ENCODE data around the gene TMEM175. TPM values are rescaled to one million over a fixed set of nuclear protein-coding genes. Genes with fewer than 3 reads are reported as not detected.

TMEM175 gene
- total and polyA plus RNA-seq, 5 donors from 2014 or later, result 12.1 to 46.0 (median 14.6) TPM

GRCh38 chr4:893995-894705 lies 38.1 kb upstream of the TMEM175 start:
- Mint-ChIP-seq H3K27me3 (no peaks in the 10 kb centered on the region), H3K4me3 (no peak overlapping the region), H3K27ac (no peak overlapping the region), H3K9me3 (no peaks in the 10 kb centered on the region), H3K4me1 (peaks cover 0 to 1% (median under 1%) of the 10 kb centered on the region in 4 donors), H3K36me3 (peaks cover 13% of the 10 kb centered on the region)
- no peak for ATAC-seq (ENCODE audit: low read depth in 2 of 2)
- no peaks in the 10 kb centered on the region for H3K9me3 ChIP-seq (ENCODE audit: control insufficient read depth in 2 of 2, low read length in 2 of 2)
- no peak overlapping the region for H3K4me3 ChIP-seq (ENCODE audit: low read depth, low read length)
- no peaks in the 10 kb centered on the region for H3K4me1 ChIP-seq (ENCODE audit: control insufficient read depth, insufficient read depth, low read length, poor library complexity, severe bottlenecking)
- no peak for DNase-seq
- peaks cover 42% of the 10 kb centered on the region for H3K36me3 ChIP-seq (ENCODE audit: control insufficient read depth, insufficient read depth, low read length)
- no peaks in the 10 kb centered on the region for H3K27me3 ChIP-seq (ENCODE audit: control insufficient read depth, insufficient read depth, low read length)
- H3K27ac ChIP-seq (ENCODE audit: insufficient read depth, low read length, poor library complexity, severe bottlenecking), result no peak overlapping the region

- DNase-seq (no peak), ATAC-seq (ENCODE audit: low read depth in 2 of 2) (no peak)
- H3K27me3 Mint-ChIP-seq, result no peaks in the 10 kb centered on the region
- peaks cover 20% of the 10 kb centered on the region for H3K36me3 Mint-ChIP-seq
- no peak overlapping the region for H3K4me3 Mint-ChIP-seq
- H3K4me1 Mint-ChIP-seq, result peaks cover 0 to 7% (median 2%) of the 10 kb centered on the region in 4 donors
- Histone ChIP-seq H3K4me3 (ENCODE audit: low read depth, low read length) (no peak overlapping the region), H3K27ac (ENCODE audit: insufficient read depth, low read length, poor library complexity, severe bottlenecking) (no peak overlapping the region), H3K9me3 (ENCODE audit: control insufficient read depth in 2 of 2, low read length in 2 of 2) (no peaks in the 10 kb centered on the region), H3K4me1 (ENCODE audit: control insufficient read depth, insufficient read depth, low read length, poor library complexity, severe bottlenecking) (no peaks in the 10 kb centered on the region), H3K36me3 (ENCODE audit: control insufficient read depth, insufficient read depth, low read length) (peaks cover 42% of the 10 kb centered on the region), H3K27me3 (ENCODE audit: control insufficient read depth, insufficient read depth, low read length) (no peaks in the 10 kb centered on the region)
- H3K27ac Mint-ChIP-seq, result no peak overlapping the region
- H3K9me3 Mint-ChIP-seq, result no peaks in the 10 kb centered on the region
These were observed 36.7 kb upstream of the TMEM175 start for GRCh38 chr4:895596-895995.

- Mint-ChIP-seq H3K4me1 (peaks cover 0 to 7% (median 2%) of the 10 kb centered on the region in 4 donors), H3K36me3 (peaks cover 21% of the 10 kb centered on the region), H3K27me3 (no peaks in the 10 kb centered on the region), H3K27ac (no peak overlapping the region), H3K4me3 (no peak overlapping the region), H3K9me3 (no peaks in the 10 kb centered on the region)
- no peaks in the 10 kb centered on the region for H3K4me1 ChIP-seq (ENCODE audit: control insufficient read depth, insufficient read depth, low read length, poor library complexity, severe bottlenecking)
- DNase-seq, result no peak
- H3K4me3 ChIP-seq (ENCODE audit: low read depth, low read length), result no peak overlapping the region
- ATAC-seq (ENCODE audit: low read depth in 2 of 2), result no peak
- H3K36me3 ChIP-seq (ENCODE audit: control insufficient read depth, insufficient read depth, low read length), result peaks cover 45% of the 10 kb centered on the region
- H3K9me3 ChIP-seq (ENCODE audit: control insufficient read depth in 2 of 2, low read length in 2 of 2), result no peaks in the 10 kb centered on the region
- H3K27ac ChIP-seq (ENCODE audit: insufficient read depth, low read length, poor library complexity, severe bottlenecking), result no peak overlapping the region
- H3K27me3 ChIP-seq (ENCODE audit: control insufficient read depth, insufficient read depth, low read length), result no peaks in the 10 kb centered on the region
These were observed 36.0 kb upstream of the TMEM175 start for GRCh38 chr4:896216-896615.

DNA sequence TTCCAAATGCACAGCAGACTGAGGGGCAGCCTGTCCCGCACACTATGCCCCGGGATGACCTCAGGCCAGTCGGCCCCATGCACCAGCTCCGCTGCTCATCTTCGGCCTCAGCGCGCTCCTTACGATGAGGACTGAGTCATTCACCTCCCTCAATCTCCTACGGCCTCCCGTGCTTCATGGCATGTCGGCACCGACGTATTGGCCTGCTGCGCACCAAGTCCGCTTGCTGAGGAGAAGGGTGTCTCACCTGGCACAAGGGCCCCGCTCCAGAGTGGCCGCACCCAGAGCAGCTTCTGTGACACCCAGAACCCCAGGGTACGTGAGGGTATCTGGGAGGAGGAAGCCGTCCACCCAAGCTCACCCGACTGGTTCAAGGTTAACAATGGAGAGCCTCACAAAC lies 35.6 kb upstream of the TMEM175 start:
- no peaks in the 10 kb centered on the region for H3K27me3 Mint-ChIP-seq
- no peaks in the 10 kb centered on the region for H3K9me3 Mint-ChIP-seq
- H3K27me3 ChIP-seq (ENCODE audit: control insufficient read depth, insufficient read depth, low read length), result no peaks in the 10 kb centered on the region
- no peak overlapping the region for H3K27ac ChIP-seq (ENCODE audit: insufficient read depth, low read length, poor library complexity, severe bottlenecking)
- peaks cover 0 to 7% (median 2%) of the 10 kb centered on the region in 4 donors for H3K4me1 Mint-ChIP-seq
- H3K4me3 Mint-ChIP-seq, result no peak overlapping the region
- peaks cover 45% of the 10 kb centered on the region for H3K36me3 ChIP-seq (ENCODE audit: control insufficient read depth, insufficient read depth, low read length)
- H3K36me3 Mint-ChIP-seq, result peaks cover 21% of the 10 kb centered on the region
- no peak overlapping the region for H3K4me3 ChIP-seq (ENCODE audit: low read depth, low read length)
- no peaks in the 10 kb centered on the region for H3K9me3 ChIP-seq (ENCODE audit: control insufficient read depth in 2 of 2, low read length in 2 of 2)
- ATAC-seq (ENCODE audit: low read depth in 2 of 2) (no peak), DNase-seq (no peak)
- no peaks in the 10 kb centered on the region for H3K4me1 ChIP-seq (ENCODE audit: control insufficient read depth, insufficient read depth, low read length, poor library complexity, severe bottlenecking)
- H3K27ac Mint-ChIP-seq, result no peak overlapping the region

- H3K4me1 Mint-ChIP-seq, result peaks cover 0 to 9% (median 4%) of the 10 kb centered on the region in 4 donors
- H3K36me3 Mint-ChIP-seq, result peaks cover 27% of the 10 kb centered on the region
- H3K4me1 ChIP-seq (ENCODE audit: control insufficient read depth, insufficient read depth, low read length, poor library complexity, severe bottlenecking), result no peaks in the 10 kb centered on the region
- H3K4me3 ChIP-seq (ENCODE audit: low read depth, low read length), result no peak overlapping the region
- DNase-seq, result no peak
- no peaks in the 10 kb centered on the region for H3K27me3 ChIP-seq (ENCODE audit: control insufficient read depth, insufficient read depth, low read length)
- H3K36me3 ChIP-seq (ENCODE audit: control insufficient read depth, insufficient read depth, low read length), result peaks cover 44% of the 10 kb centered on the region
- H3K4me3 Mint-ChIP-seq, result no peak overlapping the region
- no peak overlapping the region for H3K27ac Mint-ChIP-seq
- H3K9me3 Mint-ChIP-seq, result no peaks in the 10 kb centered on the region
- no peaks in the 10 kb centered on the region for H3K9me3 ChIP-seq (ENCODE audit: control insufficient read depth in 2 of 2, low read length in 2 of 2)
- no peak for ATAC-seq (ENCODE audit: low read depth in 2 of 2)
- no peak overlapping the region for H3K27ac ChIP-seq (ENCODE audit: insufficient read depth, low read length, poor library complexity, severe bottlenecking)
- H3K27me3 Mint-ChIP-seq, result no peaks in the 10 kb centered on the region
These were observed 34.1 kb upstream of the TMEM175 start for GRCh38 chr4:898123-898522.

DNA sequence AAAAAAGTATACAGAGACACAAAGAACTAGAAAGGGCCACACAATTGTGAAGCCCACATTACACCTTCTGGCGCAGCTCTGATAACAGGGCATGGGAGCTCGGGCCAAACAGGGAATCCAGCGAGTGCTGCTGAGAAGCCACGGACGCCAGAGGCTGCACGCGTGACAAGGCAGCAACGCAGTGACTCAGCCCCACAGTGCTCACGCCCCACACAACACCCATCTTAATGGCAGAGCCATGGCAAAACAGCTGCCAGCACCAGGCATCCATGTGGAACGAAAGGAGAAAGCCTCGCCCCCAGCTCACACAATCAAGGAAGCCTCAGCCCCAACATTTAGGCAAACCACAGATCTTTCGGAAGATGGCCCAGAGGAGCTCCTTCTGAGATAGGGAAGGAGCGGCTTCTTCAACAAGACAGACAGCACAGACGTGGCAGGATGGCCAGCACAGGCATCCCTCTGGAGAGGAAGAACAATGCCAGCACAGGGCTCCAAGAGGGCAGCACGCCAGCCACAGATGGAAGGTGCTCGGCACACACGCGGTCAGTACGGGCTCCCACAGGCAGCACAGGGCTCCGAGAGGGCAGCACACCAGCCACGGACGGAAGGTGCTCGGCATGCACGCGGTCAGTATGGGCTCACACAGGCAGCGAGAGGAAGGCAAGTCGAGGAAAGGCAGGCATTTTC lies 33.2 kb upstream of the TMEM175 start:
- H3K36me3 Mint-ChIP-seq, result peaks cover 27% of the 10 kb centered on the region
- Histone ChIP-seq H3K4me3 (ENCODE audit: low read depth, low read length) (no peak overlapping the region), H3K27me3 (ENCODE audit: control insufficient read depth, insufficient read depth, low read length) (no peaks in the 10 kb centered on the region), H3K4me1 (ENCODE audit: control insufficient read depth, insufficient read depth, low read length, poor library complexity, severe bottlenecking) (no peaks in the 10 kb centered on the region), H3K27ac (ENCODE audit: insufficient read depth, low read length, poor library complexity, severe bottlenecking) (no peak overlapping the region), H3K36me3 (ENCODE audit: control insufficient read depth, insufficient read depth, low read length) (peaks cover 36% of the 10 kb centered on the region), H3K9me3 (ENCODE audit: control insufficient read depth in 2 of 2, low read length in 2 of 2) (no peaks in the 10 kb centered on the region)
- no peaks in the 10 kb centered on the region for H3K9me3 Mint-ChIP-seq
- H3K4me3 Mint-ChIP-seq, result no peak overlapping the region
- DNase-seq, result no peak
- no peak for ATAC-seq (ENCODE audit: low read depth in 2 of 2)
- no peaks in the 10 kb centered on the region for H3K27me3 Mint-ChIP-seq
- H3K27ac Mint-ChIP-seq, result no peak overlapping the region
- peaks cover 0 to 9% (median 4%) of the 10 kb centered on the region in 4 donors for H3K4me1 Mint-ChIP-seq

DNA sequence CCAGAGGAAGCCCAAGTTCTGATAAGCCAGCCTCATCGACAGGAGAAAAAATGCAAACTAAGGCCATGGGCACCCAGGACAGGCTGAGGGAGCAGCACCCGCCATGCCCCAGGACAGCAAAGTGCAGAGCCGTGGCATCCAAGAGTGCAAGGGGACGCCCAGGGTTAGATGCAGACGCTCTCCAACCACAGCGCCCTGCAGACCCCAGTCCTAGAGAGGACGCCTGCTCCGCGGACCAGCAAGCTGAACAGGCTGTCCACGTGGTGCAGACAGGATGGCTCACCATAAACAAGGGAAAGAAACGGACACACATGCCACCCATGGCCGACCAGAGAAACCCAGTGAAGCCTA lies 32.7 kb upstream of the TMEM175 start:
- Histone ChIP-seq H3K36me3 (ENCODE audit: control insufficient read depth, insufficient read depth, low read length) (peaks cover 37% of the 10 kb centered on the region), H3K4me3 (ENCODE audit: low read depth, low read length) (no peak overlapping the region), H3K27ac (ENCODE audit: insufficient read depth, low read length, poor library complexity, severe bottlenecking) (no peak overlapping the region), H3K27me3 (ENCODE audit: control insufficient read depth, insufficient read depth, low read length) (no peaks in the 10 kb centered on the region), H3K9me3 (ENCODE audit: control insufficient read depth in 2 of 2, low read length in 2 of 2) (no peaks in the 10 kb centered on the region), H3K4me1 (ENCODE audit: control insufficient read depth, insufficient read depth, low read length, poor library complexity, severe bottlenecking) (no peaks in the 10 kb centered on the region)
- Mint-ChIP-seq H3K9me3 (no peaks in the 10 kb centered on the region), H3K4me3 (peak overlapping the region in 1 of 4 donors; percentile 21), H3K27me3 (no peaks in the 10 kb centered on the region), H3K27ac (no peak overlapping the region), H3K36me3 (peaks cover 27% of the 10 kb centered on the region), H3K4me1 (peaks cover 0 to 9% (median 4%) of the 10 kb centered on the region in 4 donors)
- ATAC-seq (ENCODE audit: low read depth in 2 of 2) (no peak), DNase-seq (no peak)

GRCh38 chr4:900073-900472 lies 32.2 kb upstream of the TMEM175 start:
- no peak overlapping the region for H3K27ac Mint-ChIP-seq
- no peak overlapping the region for H3K27ac ChIP-seq (ENCODE audit: insufficient read depth, low read length, poor library complexity, severe bottlenecking)
- H3K27me3 ChIP-seq (ENCODE audit: control insufficient read depth, insufficient read depth, low read length), result no peaks in the 10 kb centered on the region
- peaks cover 39% of the 10 kb centered on the region for H3K36me3 ChIP-seq (ENCODE audit: control insufficient read depth, insufficient read depth, low read length)
- H3K9me3 Mint-ChIP-seq, result no peaks in the 10 kb centered on the region
- H3K4me3 Mint-ChIP-seq, result no peak overlapping the region
- no peak overlapping the region for H3K4me3 ChIP-seq (ENCODE audit: low read depth, low read length)
- ATAC-seq (ENCODE audit: low read depth in 2 of 2) (no peak), DNase-seq (no peak)
- H3K36me3 Mint-ChIP-seq, result peaks cover 31% of the 10 kb centered on the region
- peaks cover 0 to 9% (median 4%) of the 10 kb centered on the region in 4 donors for H3K4me1 Mint-ChIP-seq
- H3K4me1 ChIP-seq (ENCODE audit: control insufficient read depth, insufficient read depth, low read length, poor library complexity, severe bottlenecking), result no peaks in the 10 kb centered on the region
- H3K9me3 ChIP-seq (ENCODE audit: control insufficient read depth in 2 of 2, low read length in 2 of 2), result no peaks in the 10 kb centered on the region
- no peaks in the 10 kb centered on the region for H3K27me3 Mint-ChIP-seq

Measured in CD4-positive, CD25-positive, alpha-beta regulatory T cell (primary cell).